GM19397 (cell line): Measurements from ENCODE around the gene SLC19A1.

Experiments
- ATAC-seq: cut with Tn5 transposase; IDR thresholded peaks from one replicate; pipeline ENCODE4 v1.9.1; 2021; ENCODE audit warnings: mild to moderate bottlenecking, moderate library complexity; ENCODE audit not compliant: unreplicated experiment

Gene SLC19A1

GRCh38 chr21:45545691-45546531 is 3.7 kb upstream of the SLC19A1 start:
- no peak for ATAC-seq

- ATAC-seq: no peak
Observed at GRCh38 chr21:45545236-45545570, 3.0 kb upstream of the SLC19A1 start.

GRCh38 chr21:45544449-45545235 is 2.4 kb upstream of the SLC19A1 start:
- no peak for ATAC-seq

- ATAC-seq: no peak
Observed at GRCh38 chr21:45543710-45544448, 1.6 kb upstream of the SLC19A1 start.

- no peak for ATAC-seq
Observed at GRCh38 chr21:45543371-45543709, 1.1 kb upstream of the SLC19A1 start.

- no peak for ATAC-seq
Observed at GRCh38 chr21:45542667-45543370, 579 bp upstream of the SLC19A1 start.

GRCh38 chr21:45541221-45542039 is 810 bp downstream of the SLC19A1 start:
- ATAC-seq: peak; percentile 46

- ATAC-seq: no peak
Observed at GRCh38 chr21:45540601-45540970, 1.7 kb downstream of the SLC19A1 start.

GRCh38 chr21:45539796-45540600 is 2.2 kb downstream of the SLC19A1 start:
- ATAC-seq: no peak

GRCh38 chr21:45539046-45539795 is 3.0 kb downstream of the SLC19A1 start:
- no peak for ATAC-seq

GRCh38 chr21:45538381-45539045 is 3.7 kb downstream of the SLC19A1 start:
- no peak for ATAC-seq

GRCh38 chr21:45537746-45538291 is 4.4 kb downstream of the SLC19A1 start:
- no peak for ATAC-seq

GRCh38 chr21:45537111-45537745 is 5.0 kb downstream of the SLC19A1 start:
- ATAC-seq: no peak

- no peak for ATAC-seq
Observed at GRCh38 chr21:45536301-45537081, 5.7 kb downstream of the SLC19A1 start.

- ATAC-seq: no peak
Observed at GRCh38 chr21:45535341-45536081, 6.7 kb downstream of the SLC19A1 start.
